ENCODE measurements around the gene TAX1BP3. TPM values are rescaled to one million over a fixed set of nuclear protein-coding genes. Genes with fewer than 3 reads are reported as not detected.

Gene TAX1BP3
- total and polyA plus RNA-seq, 2 of the 13 experiments (the other 11 are each of a cell fraction or from before 2014, with no cell fraction given) = 16.7 to 45.1 TPM

GRCh38 chr17:3636154-3636907 is 32.0 kb downstream of the TAX1BP3 start, which contains the start of the genes CTNS and SHPK (continued):
- TF ChIP-seq, protein P1, sequence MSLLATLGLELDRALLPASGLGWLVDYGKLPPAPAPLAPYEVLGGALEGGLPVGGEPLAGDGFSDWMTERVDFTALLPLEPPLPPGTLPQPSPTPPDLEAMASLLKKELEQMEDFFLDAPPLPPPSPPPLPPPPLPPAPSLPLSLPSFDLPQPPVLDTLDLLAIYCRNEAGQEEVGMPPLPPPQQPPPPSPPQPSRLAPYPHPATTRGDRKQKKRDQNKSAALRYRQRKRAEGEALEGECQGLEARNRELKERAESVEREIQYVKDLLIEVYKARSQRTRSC (CRISPR knock-in tag; IDR thresholded peaks at IDR 0.05; ENCODE audit: low read depth) = no peak
- TF ChIP-seq NCOR1 (IDR thresholded peaks at IDR 0.05; ENCODE audit: borderline replicate concordance, low read length) (no peak; the same call in 1 of the 2 replicates), TP53 (CRISPR knock-in tag; conservative IDR thresholded peaks at IDR 0.05) (no peak), GATAD2A (CRISPR knock-in tag; IDR thresholded peaks at IDR 0.05) (peak; percentile 26; the same call in 1 of the 2 replicates), PHF8 (CRISPR knock-in tag; IDR thresholded peaks at IDR 0.05) (peak; percentile 77), ZNF615 (CRISPR knock-in tag; IDR thresholded peaks at IDR 0.05; ENCODE audit: borderline replicate concordance) (0 out of 2 replicates have a peak, but pooled peaks have one; percentile 44), HIC2 (CRISPR knock-in tag; IDR thresholded peaks at IDR 0.05; ENCODE audit: low read depth) (no peak), ZNF644 (CRISPR knock-in tag; IDR thresholded peaks at IDR 0.05; ENCODE audit: low read depth) (no peak), AKAP8 (CRISPR knock-in tag; IDR thresholded peaks at IDR 0.05) (peak; percentile 47; the same call in 1 of the 2 replicates), ZMYM3 (CRISPR knock-in tag; IDR thresholded peaks at IDR 0.05) (no peak), ZBTB46 (CRISPR knock-in tag; IDR thresholded peaks at IDR 0.05; ENCODE audit: borderline replicate concordance) (no peak), ZFP37 (CRISPR knock-in tag; IDR thresholded peaks at IDR 0.05; ENCODE audit: borderline replicate concordance) (no peak), NFATC3 (CRISPR knock-in tag; IDR thresholded peaks at IDR 0.05) (no peak), ZNF772 (CRISPR knock-in tag; IDR thresholded peaks at IDR 0.05) (no peak; the same call in 1 of the 2 replicates), RARG (CRISPR knock-in tag; IDR thresholded peaks at IDR 0.05; ENCODE audit: low read depth) (no peak), RFX3 (CRISPR knock-in tag; IDR thresholded peaks at IDR 0.05) (no peak; the same call in 1 of the 2 replicates)
- TF ChIP-seq, protein P2, sequence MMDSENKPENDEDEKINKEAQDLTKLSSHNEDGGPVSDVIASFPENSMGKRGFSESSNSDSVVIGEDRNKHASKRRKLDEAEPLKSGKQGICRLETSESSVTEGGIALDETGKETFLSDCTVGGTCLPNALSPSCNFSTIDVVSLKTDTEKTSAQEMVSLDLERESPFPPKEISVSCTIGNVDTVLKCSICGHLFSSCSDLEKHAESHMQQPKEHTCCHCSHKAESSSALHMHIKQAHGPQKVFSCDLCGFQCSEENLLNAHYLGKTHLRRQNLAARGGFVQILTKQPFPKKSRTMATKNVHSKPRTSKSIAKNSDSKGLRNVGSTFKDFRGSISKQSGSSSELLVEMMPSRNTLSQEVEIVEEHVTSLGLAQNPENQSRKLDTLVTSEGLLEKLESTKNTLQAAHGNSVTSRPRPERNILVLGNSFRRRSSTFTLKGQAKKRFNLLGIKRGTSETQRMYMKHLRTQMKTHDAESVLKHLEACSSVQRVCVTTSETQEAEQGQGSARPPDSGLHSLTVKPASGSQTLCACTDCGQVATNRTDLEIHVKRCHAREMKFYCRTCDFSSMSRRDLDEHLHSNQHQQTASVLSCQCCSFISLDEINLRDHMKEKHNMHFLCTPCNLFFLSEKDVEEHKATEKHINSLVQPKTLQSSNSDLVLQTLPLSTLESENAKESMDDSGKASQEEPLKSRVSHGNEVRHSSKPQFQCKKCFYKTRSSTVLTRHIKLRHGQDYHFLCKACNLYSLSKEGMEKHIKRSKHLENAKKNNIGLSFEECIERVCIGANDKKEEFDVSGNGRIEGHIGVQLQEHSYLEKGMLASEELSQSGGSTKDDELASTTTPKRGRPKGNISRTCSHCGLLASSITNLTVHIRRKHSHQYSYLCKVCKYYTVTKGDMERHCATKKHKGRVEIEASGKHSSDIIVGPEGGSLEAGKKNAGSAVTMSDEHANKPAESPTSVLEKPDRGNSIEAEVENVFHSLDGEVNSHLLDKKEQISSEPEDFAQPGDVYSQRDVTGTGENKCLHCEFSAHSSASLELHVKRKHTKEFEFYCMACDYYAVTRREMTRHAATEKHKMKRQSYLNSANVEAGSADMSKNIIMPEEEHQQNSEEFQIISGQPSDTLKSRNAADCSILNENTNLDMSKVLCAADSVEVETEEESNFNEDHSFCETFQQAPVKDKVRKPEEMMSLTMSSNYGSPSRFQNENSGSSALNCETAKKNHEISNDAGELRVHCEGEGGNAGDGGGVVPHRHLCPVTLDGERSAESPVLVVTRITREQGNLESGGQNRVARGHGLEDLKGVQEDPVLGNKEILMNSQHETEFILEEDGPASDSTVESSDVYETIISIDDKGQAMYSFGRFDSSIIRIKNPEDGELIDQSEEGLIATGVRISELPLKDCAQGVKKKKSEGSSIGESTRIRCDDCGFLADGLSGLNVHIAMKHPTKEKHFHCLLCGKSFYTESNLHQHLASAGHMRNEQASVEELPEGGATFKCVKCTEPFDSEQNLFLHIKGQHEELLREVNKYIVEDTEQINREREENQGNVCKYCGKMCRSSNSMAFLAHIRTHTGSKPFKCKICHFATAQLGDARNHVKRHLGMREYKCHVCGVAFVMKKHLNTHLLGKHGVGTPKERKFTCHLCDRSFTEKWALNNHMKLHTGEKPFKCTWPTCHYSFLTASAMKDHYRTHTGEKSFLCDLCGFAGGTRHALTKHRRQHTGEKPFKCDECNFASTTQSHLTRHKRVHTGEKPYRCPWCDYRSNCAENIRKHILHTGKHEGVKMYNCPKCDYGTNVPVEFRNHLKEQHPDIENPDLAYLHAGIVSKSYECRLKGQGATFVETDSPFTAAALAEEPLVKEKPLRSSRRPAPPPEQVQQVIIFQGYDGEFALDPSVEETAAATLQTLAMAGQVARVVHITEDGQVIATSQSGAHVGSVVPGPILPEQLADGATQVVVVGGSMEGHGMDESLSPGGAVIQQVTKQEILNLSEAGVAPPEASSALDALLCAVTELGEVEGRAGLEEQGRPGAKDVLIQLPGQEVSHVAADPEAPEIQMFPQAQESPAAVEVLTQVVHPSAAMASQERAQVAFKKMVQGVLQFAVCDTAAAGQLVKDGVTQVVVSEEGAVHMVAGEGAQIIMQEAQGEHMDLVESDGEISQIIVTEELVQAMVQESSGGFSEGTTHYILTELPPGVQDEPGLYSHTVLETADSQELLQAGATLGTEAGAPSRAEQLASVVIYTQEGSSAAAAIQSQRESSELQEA (CRISPR knock-in tag; IDR thresholded peaks at IDR 0.05; ENCODE audit: not compliant biosample characterization) = peak; percentile 37
